Keratinocyte (primary cell): Measurements from ENCODE around the gene PKLR.

ENCODE experiments used
- CTCF ChIP-seq, 3 experiments: IDR thresholded peaks in 1 of 3; conservative IDR thresholded peaks in 1 of 3; optimal IDR thresholded peaks in 1 of 3; 2 replicates in 2 of 3; 3 replicates in 1 of 3; pipeline versions ENCODE3 to v1.5.1; 2011; ENCODE audit warnings: low read length in 3 of 3, mild to moderate bottlenecking in 3 of 3, moderate library complexity in 2 of 3, control low read depth in 1 of 3, inconsistent platforms in 1 of 3; ENCODE audit not compliant: insufficient read depth in 2 of 3; ENCODE audit errors: extremely low read depth in 1 of 3
- EZH2 ChIP-seq: IDR thresholded peaks from one replicate; pipeline ENCODE4 v1.6.1; 2012; ENCODE audit warnings: inconsistent platforms, mild to moderate bottlenecking, low read length, moderate library complexity

GRCh38 chr1:155278689-155279160 is 22.5 kb downstream of the PKLR start:
- TF ChIP-seq CTCF (optimal IDR thresholded peaks at IDR 0.05 in 1 of 3, IDR thresholded peaks at IDR 0.05 in 1 of 3, conservative IDR thresholded peaks at IDR 0.05 in 1 of 3; ENCODE audit: extremely low read depth in 1 of 3, insufficient read depth in 2 of 3, low read length in 3 of 3) (no peak), EZH2 (no peak)
